Measurements from ENCODE around the gene ZSCAN4. TPM values are rescaled to one million over a fixed set of nuclear protein-coding genes. Genes with fewer than 3 reads are reported as not detected.

Gene ZSCAN4
- total and polyA plus RNA-seq, 8 donors: 0.05 to 0.09 TPM; not detected in 6

GRCh38 chr19:57643734-57644133 lies 25.0 kb upstream of the ZSCAN4 start:
- no peaks in the 10 kb centered on the region for H3K4me1 ChIP-seq
- intact Hi-C loops (cut with DNase I): no loop called here
- DNase-seq: no peak
- peaks cover 0 to 5% (median 0%) of the 10 kb centered on the region in 4 donors for H3K9me3 ChIP-seq
- no peak for FAIRE-seq
- no peaks in the 10 kb centered on the region for H3K27me3 ChIP-seq
- no peak for ATAC-seq
- TF ChIP-seq, protein P1, sequence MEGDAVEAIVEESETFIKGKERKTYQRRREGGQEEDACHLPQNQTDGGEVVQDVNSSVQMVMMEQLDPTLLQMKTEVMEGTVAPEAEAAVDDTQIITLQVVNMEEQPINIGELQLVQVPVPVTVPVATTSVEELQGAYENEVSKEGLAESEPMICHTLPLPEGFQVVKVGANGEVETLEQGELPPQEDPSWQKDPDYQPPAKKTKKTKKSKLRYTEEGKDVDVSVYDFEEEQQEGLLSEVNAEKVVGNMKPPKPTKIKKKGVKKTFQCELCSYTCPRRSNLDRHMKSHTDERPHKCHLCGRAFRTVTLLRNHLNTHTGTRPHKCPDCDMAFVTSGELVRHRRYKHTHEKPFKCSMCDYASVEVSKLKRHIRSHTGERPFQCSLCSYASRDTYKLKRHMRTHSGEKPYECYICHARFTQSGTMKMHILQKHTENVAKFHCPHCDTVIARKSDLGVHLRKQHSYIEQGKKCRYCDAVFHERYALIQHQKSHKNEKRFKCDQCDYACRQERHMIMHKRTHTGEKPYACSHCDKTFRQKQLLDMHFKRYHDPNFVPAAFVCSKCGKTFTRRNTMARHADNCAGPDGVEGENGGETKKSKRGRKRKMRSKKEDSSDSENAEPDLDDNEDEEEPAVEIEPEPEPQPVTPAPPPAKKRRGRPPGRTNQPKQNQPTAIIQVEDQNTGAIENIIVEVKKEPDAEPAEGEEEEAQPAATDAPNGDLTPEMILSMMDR (IDR thresholded peaks at IDR 0.05): no peak
- H3K36me3 ChIP-seq: peaks cover 4 to 34% (median 10%) of the 10 kb centered on the region in 3 donors
- no peak overlapping the region for H3K27ac ChIP-seq
- no peak overlapping the region for H3K4me3 ChIP-seq

DNA sequence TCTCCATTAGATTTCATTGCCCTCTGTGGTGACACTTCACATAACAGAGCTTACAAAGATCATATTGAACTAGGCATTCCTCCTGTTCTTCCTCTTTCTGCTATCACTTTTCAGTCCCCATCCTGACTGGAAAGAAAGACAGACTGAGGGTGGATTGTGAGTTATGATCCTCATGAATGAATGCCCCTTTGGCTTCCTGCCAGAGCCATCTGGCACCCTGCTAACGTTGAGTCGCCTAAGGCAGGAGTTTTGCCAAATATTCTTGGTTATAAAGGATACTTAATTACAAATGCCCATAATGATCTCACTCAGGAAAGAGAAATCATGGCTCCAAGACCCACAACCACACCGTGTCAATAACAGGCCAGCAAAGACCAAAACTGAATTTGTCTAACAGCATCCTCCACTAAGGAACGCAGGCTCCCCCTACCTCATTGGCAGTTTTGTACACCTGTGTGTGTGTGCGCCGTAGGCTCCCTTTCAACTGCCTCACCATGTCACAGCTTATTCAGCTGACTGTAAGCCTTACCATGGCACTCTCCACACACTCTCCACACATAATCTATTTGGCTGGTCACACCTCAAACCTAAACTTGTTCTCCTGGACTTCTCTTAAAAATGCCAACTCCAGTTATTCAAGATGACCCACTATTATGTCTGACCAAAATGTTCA lies 20.3 kb upstream of the ZSCAN4 start:
- WGBS, 2 donors: 48 to 50% methylated on average over 6 of the region's 6 CpGs
- DNase-seq: no peak
- no peak for ATAC-seq
- H3K4me1 ChIP-seq: no peaks in the 10 kb centered on the region
- FAIRE-seq: no peak
- H3K9me3 ChIP-seq: no peaks in the 10 kb centered on the region
- H3K36me3 ChIP-seq: no peaks in the 10 kb centered on the region
- intact Hi-C loops (cut with DNase I): no loop called here
- no peak overlapping the region for H3K4me3 ChIP-seq
- H3K27me3 ChIP-seq: no peaks in the 10 kb centered on the region
- TF ChIP-seq, protein P1 (IDR thresholded peaks at IDR 0.05): no peak
- H3K27ac ChIP-seq: no peak overlapping the region

DNA sequence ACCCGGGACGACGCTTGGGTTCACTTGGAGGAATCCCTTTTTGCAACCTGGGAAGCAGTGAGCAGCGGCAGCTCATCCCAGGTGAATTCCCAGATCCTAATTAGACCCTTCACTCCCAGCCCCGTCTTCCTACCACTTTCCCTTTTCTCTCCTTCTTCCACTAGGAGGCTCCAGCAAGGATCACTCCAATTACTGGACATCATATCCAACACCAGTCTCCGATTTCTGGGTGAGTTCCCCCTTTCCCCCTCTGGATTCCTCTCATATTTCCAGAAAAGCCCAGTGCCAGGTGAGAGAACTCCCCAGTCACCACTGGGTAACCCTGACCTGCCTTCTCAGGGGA lies 17.1 kb upstream of the ZSCAN4 start:
- Histone ChIP-seq H3K27me3 (no peaks in the 10 kb centered on the region), H3K4me3 (no peak overlapping the region), H3K36me3 (no peaks in the 10 kb centered on the region), H3K27ac (no peak overlapping the region), H3K9me3 (no peaks in the 10 kb centered on the region), H3K4me1 (no peaks in the 10 kb centered on the region)
- intact Hi-C loops (cut with DNase I): no loop called here
- DNase-seq: no peak
- TF ChIP-seq, protein P1 (IDR thresholded peaks at IDR 0.05): no peak
- no peak for FAIRE-seq
- WGBS, 2 donors: 20 to 27% methylated on average over 6 of the region's 6 CpGs
- ATAC-seq: no peak

GRCh38 chr19:57653689-57654088 lies 15.0 kb upstream of the ZSCAN4 start:
- no peaks in the 10 kb centered on the region for H3K27me3 ChIP-seq
- TF ChIP-seq, protein P1 (IDR thresholded peaks at IDR 0.05): no peak
- H3K9me3 ChIP-seq: no peaks in the 10 kb centered on the region
- no peaks in the 10 kb centered on the region for H3K36me3 ChIP-seq
- H3K4me1 ChIP-seq: no peaks in the 10 kb centered on the region
- FAIRE-seq (no peak), ATAC-seq (no peak), DNase-seq (no peak)
- intact Hi-C loops (cut with DNase I): no loop called here
- no peak overlapping the region for H3K4me3 ChIP-seq
- H3K27ac ChIP-seq: no peak overlapping the region
- WGBS, 2 donors: 56 to 83% methylated on average over 2 of the region's 2 CpGs

DNA sequence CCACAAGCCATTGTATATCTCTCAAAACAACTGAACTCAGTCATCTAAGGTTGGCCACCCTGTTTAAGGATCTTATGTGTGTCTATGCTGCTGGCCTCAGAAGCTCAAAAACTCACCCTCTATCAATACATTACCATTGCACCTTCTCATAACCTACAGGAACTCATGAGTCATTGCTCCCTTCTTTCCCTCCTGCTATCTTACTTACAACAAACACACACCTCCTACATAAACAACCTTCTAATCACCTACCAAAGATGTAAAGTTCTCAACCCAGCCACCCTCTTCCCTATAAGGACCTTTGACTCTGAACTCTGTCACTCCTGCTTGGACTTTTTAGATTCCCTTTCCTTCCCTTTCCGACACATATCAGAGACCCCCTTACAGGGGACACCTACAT lies 13.3 kb upstream of the ZSCAN4 start:
- H3K27me3 ChIP-seq: no peaks in the 10 kb centered on the region
- H3K27ac ChIP-seq: no peak overlapping the region
- intact Hi-C loops (cut with DNase I): no loop called here
- no peak for FAIRE-seq
- peak in 1 of 4 donors; percentile 53 for ATAC-seq
- no peak overlapping the region for H3K4me3 ChIP-seq
- H3K9me3 ChIP-seq: no peaks in the 10 kb centered on the region
- no peak for DNase-seq
- H3K36me3 ChIP-seq: no peaks in the 10 kb centered on the region
- H3K4me1 ChIP-seq: no peaks in the 10 kb centered on the region
- TF ChIP-seq, protein P1 (IDR thresholded peaks at IDR 0.05): no peak
- WGBS, 2 donors: 76 to 84% methylated on average over 1 of the region's 1 CpG
